ENCODE results near the gene LEFTY2.

DNA sequence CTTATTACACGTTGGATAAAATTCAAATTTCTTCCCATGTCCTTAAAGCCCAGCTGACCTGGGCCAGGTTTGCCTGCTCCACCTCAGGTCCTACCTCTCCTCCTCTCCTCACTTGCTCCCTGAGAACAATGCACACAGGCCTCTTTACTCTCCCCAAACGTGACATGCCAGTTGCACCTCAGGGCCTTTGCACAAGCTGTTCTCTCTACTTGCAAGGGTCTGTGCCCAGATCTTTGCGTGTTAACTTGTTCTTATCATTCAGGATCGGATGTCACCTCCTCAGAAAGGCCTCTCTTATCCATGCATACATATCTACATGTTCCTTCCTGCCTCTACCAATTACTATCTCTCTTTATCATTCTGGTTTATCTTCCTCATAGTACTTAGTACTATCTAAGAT lies 37.4 kb downstream of the LEFTY2 start:
- TF ChIP-seq, protein P1, sequence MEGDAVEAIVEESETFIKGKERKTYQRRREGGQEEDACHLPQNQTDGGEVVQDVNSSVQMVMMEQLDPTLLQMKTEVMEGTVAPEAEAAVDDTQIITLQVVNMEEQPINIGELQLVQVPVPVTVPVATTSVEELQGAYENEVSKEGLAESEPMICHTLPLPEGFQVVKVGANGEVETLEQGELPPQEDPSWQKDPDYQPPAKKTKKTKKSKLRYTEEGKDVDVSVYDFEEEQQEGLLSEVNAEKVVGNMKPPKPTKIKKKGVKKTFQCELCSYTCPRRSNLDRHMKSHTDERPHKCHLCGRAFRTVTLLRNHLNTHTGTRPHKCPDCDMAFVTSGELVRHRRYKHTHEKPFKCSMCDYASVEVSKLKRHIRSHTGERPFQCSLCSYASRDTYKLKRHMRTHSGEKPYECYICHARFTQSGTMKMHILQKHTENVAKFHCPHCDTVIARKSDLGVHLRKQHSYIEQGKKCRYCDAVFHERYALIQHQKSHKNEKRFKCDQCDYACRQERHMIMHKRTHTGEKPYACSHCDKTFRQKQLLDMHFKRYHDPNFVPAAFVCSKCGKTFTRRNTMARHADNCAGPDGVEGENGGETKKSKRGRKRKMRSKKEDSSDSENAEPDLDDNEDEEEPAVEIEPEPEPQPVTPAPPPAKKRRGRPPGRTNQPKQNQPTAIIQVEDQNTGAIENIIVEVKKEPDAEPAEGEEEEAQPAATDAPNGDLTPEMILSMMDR (conservative IDR thresholded peaks at IDR 0.05; ENCODE audit: low read depth, low read length), result no peak
- TF ChIP-seq, protein P2, sequence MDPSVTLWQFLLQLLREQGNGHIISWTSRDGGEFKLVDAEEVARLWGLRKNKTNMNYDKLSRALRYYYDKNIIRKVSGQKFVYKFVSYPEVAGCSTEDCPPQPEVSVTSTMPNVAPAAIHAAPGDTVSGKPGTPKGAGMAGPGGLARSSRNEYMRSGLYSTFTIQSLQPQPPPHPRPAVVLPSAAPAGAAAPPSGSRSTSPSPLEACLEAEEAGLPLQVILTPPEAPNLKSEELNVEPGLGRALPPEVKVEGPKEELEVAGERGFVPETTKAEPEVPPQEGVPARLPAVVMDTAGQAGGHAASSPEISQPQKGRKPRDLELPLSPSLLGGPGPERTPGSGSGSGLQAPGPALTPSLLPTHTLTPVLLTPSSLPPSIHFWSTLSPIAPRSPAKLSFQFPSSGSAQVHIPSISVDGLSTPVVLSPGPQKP (IDR thresholded peaks at IDR 0.05; ENCODE audit: borderline replicate concordance, low read depth, low read length), result no peak
- TF ChIP-seq BHLHE40 (IDR thresholded peaks at IDR 0.05; ENCODE audit: low read depth, low read length) (no peak), POLR2A (IDR thresholded peaks at IDR 0.05; ENCODE audit: low read depth, low read length) (no peak), MAZ (IDR thresholded peaks at IDR 0.05; ENCODE audit: borderline replicate concordance, low read depth, low read length) (no peak), CEBPB (IDR thresholded peaks at IDR 0.05; ENCODE audit: low read depth, low read length) (no peak), SMC3 (IDR thresholded peaks at IDR 0.05; ENCODE audit: low read depth, low read length) (no peak), RAD21 (IDR thresholded peaks at IDR 0.05; ENCODE audit: low read length) (no peak)
- TF ChIP-seq, protein P3, sequence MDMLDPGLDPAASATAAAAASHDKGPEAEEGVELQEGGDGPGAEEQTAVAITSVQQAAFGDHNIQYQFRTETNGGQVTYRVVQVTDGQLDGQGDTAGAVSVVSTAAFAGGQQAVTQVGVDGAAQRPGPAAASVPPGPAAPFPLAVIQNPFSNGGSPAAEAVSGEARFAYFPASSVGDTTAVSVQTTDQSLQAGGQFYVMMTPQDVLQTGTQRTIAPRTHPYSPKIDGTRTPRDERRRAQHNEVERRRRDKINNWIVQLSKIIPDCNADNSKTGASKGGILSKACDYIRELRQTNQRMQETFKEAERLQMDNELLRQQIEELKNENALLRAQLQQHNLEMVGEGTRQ (IDR thresholded peaks at IDR 0.05; ENCODE audit: low read depth, low read length), result no peak
